ENCODE data around the gene DOC2B. TPM values are rescaled to one million over a fixed set of nuclear protein-coding genes. Genes with fewer than 3 reads are reported as not detected.

Gene DOC2B
- total RNA-seq, 1 experiment from 2014 or later, result 2.7 TPM

GRCh38 chr17:156094-156621, 25.3 kb downstream of the DOC2B start (continued):
- TF ChIP-seq STAT6 (CRISPR knock-in tag; conservative IDR thresholded peaks at IDR 0.05; ENCODE audit: low read depth), result no peak
- TF ChIP-seq RORB (CRISPR knock-in tag; IDR thresholded peaks at IDR 0.05), result no peak
- no peak for TF ChIP-seq E2F1 (CRISPR knock-in tag; IDR thresholded peaks at IDR 0.05)
- no peak for TF ChIP-seq ZNF219 (CRISPR knock-in tag; IDR thresholded peaks at IDR 0.05; ENCODE audit: borderline replicate concordance)
- no peak for TF ChIP-seq GTF2I (CRISPR knock-in tag; conservative IDR thresholded peaks at IDR 0.05)
- TF ChIP-seq FOXP4 (CRISPR knock-in tag; IDR thresholded peaks at IDR 0.05), result no peak
- no peak for TF ChIP-seq E2F4 (CRISPR knock-in tag; IDR thresholded peaks at IDR 0.05; ENCODE audit: borderline replicate concordance, low read depth)

GRCh38 chr17:155576-155975, 25.9 kb downstream of the DOC2B start:
- H3K4me3 Mint-ChIP-seq, result no peak overlapping the region
- DNase-seq (ENCODE audit: low spot score) (no peak), ATAC-seq (no peak)
- no peak overlapping the region for H3K27ac Mint-ChIP-seq
- ChIA-PET POLR2A (no interaction called here), CTCF (interaction anchor here (0.9 kb wide), 1 partner anchor 152 kb away, joined by 3 read pairs; no protein-coding TSS in a partner anchor)
- no peaks in the 10 kb centered on the region for H3K36me3 Mint-ChIP-seq
- H3K27me3 Mint-ChIP-seq (ENCODE audit: low read depth), result peaks cover 2% of the 10 kb centered on the region; the same call in 1 of the 2 replicates
- no peaks in the 10 kb centered on the region for H3K9me3 Mint-ChIP-seq
- H3K4me1 Mint-ChIP-seq, result no peaks in the 10 kb centered on the region
- TF ChIP-seq E2F4 (CRISPR knock-in tag; IDR thresholded peaks at IDR 0.05; ENCODE audit: borderline replicate concordance, low read depth) (no peak), E2F5 (CRISPR knock-in tag; IDR thresholded peaks at IDR 0.05) (no peak), NFE2L1 (CRISPR knock-in tag; IDR thresholded peaks at IDR 0.05) (no peak), MLX (CRISPR knock-in tag; IDR thresholded peaks at IDR 0.05) (no peak), AR (CRISPR knock-in tag; IDR thresholded peaks at IDR 0.05) (no peak), HMGA2 (CRISPR knock-in tag; IDR thresholded peaks at IDR 0.05) (no peak), ATF2 (CRISPR knock-in tag; IDR thresholded peaks at IDR 0.05; ENCODE audit: borderline replicate concordance, low read depth) (no peak), ZBTB21 (CRISPR knock-in tag; IDR thresholded peaks at IDR 0.05; ENCODE audit: borderline replicate concordance) (no peak), ZNF425 (CRISPR knock-in tag; conservative IDR thresholded peaks at IDR 0.05) (no peak), FOXP4 (CRISPR knock-in tag; IDR thresholded peaks at IDR 0.05) (no peak)
